ENCODE results near the gene ATP8B4.

ATP8B4 gene

DNA sequence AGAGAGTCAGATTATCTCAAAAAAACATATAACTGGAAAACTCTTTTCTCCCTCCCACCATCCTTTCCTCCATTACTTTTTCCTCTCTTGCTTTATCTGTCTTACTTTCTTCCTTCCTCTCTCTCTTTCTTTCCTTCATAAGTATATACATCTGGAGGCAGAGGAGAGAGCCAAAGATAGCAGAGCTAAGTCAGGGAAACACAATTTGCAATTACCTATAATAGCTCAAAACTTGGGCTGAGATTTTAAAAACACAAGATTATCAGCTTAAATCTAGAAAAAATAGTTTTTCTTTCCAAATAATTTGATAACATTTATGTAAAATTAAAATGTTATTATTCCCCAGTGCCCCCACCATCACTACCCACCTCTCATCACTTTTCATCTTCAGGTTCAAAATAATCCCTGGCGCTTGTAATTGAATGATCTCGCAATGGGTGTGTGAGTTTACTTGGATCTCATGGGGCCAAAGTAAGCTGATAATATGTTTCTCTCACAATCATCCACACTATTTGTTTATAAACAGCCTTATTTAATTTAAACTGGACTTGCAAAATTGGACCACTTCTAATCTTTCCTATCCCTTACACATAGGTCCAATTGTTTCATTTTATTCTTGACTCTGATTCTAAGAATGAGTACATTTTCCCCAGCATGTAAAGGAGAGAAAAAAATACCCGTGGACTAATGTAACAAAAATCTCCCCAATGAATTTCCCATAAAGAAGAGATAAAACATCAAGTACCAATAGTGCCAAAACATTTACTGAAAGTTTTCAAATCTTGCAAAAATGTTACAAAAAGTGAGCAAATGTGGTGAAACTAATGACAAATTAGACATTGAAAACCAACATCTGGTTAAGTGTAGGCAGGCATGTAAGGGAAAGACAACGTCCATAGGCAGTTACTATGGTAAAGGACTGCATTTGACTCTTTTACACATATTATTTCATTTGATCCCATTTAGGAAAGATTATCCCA lies 261.2 kb downstream of the ATP8B4 start:
- DNase-seq (ENCODE audit: low read depth in 2 of 2) = no peak

DNA sequence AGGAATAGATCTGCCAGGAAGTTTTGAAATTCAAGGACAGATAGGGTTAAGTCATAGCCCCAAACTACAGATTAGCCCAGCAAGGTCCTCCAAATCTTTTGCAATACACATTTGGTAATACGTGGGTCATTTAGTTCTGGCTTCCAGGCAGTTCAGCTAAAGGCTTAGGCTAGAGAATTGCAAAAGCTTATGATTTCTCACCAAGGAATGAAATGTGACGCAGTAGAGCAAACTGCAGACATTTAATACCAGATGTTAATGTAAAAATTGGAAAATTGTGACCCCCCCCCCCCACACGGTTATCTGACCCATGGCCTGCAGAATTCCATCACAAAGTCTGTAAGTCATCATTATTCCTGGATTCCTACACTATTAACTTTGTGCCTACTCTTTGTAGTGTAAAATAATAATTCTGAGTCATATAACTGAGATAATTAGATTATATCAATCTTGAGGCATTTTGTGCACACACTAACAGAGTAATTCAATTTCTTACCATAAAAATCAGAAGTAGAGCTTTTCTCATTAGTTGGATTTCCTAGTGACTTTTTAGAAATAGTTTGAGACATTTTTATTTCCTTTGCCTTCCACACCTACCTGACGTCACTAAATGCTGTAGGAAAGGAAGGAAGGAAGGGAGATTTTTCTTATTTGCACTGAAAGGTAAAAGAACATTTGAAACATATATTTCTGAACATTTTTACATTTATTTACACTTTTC lies 263.0 kb downstream of the ATP8B4 start:
- DNase-seq (ENCODE audit: low read depth in 2 of 2) = peak; percentile 99

DNA sequence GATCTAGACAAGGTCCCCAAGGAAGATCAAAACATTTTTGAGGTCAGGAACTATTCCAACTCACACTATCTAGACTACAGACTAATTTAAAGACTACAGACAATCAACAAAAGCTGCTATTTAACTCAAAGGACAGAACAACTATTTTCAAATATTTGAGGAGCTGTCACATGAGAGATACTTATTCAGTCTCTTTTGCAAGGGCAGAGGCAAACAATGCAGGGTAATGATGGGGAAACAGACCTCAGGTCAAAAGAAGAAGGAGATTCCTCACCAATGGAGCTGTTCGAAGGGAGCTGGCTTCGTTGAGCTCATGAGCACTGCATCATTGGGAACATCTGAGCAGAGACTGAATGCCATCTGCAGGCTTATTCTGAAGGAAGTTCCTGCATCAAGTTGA lies 266.3 kb downstream of the ATP8B4 start:
- no peak for DNase-seq (ENCODE audit: low read depth in 2 of 2)

DNA sequence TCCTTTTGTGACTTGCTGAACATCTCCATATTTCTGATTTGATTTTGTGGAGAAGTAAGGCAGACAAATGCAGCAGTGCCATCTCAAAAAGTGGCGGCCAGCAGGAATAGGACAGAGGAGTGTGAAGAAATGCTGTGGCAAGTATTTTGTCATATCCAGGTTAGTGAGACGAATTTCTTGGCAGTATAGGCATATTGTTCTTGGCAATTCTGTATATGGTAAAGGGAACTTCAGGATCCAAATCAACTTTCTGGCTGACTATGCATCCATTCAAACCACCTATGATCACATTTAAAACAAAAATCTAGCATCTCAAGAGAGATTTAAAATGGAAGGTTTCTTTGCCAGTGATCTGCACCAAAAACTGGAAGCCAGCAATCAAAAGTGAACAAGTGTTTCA lies 270.2 kb downstream of the ATP8B4 start:
- no peak for DNase-seq (ENCODE audit: low read depth in 2 of 2)

DNA sequence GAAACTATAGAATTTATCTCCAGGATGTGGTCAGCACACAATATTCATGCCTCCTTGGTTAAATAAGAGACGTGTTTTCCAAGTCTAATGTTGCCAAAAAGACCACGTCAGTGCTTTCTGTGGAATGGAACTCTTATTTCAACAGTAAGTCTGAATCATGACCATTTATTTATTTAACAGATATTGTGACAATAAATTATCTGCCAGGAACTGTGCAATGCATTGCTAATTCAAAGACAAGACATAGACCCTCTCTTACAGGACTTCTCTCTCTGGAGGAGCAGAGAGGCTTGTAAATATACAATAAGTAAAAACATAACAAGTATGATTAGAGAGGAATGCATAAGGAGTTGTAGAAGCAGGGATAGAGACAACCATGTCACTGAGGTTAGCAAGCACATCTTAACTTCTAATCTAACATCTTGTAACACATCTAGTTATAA lies 270.7 kb downstream of the ATP8B4 start:
- DNase-seq (ENCODE audit: low read depth in 2 of 2) = peak; percentile 99

DNA sequence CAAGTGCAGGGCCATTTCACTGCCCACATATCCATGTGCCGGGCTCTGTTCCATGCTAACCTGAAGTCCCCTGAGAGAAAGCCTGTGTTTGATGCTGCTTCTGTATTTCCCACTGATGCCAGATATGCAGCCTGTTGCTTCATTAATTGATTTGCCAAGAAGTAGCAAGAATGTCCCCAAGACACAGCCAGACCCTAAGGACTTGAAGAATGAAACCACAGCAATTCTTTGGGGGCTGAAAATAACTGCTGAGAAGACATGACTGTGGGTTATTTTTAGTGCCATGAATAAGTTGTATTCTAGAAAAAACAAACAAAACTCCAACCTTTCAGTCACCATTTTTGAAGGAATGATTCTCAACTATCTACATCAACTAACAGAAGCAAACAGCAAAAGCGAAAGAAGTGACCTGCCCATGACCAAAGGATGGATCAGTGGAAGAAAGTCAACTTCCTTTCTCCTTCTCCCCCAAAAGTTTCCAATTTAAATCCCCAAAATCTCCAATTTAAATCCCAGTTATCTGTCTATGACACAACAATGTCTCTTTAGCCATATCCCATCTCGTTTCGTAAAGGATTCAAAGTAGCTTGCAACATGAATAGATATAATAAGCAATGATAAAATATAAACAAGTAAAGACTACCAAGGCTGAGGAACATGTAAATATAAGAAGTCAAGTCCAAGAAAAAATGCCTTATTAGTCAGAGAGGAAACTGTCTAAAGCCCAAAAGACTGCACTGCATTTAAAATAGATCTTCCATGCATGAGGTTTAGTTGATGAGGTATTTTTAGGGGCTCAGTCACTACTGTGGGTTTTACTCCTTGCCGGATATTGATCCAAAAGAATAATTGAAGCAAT lies 271.4 kb downstream of the ATP8B4 start:
- no peak for DNase-seq (ENCODE audit: low read depth in 2 of 2)

DNA sequence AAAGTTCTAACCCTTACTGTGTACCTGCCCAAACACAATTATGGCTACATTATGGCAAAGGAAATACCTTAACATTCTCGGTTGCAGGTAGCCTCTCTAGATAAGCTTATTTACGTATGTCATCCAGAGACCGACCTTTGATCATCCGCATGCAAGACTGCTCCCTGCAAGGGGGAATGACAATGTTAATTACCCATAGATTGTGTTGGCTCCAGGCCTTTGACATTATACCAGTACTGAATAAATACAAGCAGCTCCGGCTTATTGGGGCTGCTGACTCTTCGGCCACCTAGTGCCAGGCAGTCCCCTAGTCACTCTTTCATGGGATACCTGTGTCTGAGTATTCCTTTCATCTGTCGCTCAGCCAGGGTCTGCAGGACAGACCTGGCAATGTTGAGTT lies 274.6 kb downstream of the ATP8B4 start:
- no peak for DNase-seq (ENCODE audit: low read depth in 2 of 2)

DNA sequence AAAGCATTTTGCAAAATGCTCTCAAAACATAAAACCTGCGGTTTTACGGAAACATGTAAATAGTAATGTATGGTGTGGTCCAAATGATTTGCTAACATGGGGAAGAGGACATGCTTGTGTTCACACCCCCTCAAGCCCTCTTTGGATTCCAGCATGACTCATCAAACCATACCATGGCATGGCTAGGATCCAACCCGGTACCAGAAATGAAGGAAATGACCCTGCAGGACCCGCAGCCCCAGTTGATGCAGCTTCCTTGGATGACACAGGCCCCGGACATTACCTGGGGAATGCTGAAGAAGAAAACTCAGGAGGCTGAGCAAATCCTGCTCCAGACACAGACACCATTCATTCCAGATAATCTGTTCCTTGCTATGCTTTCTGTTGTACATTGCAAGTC lies 275.3 kb downstream of the ATP8B4 start:
- no peak for DNase-seq (ENCODE audit: low read depth in 2 of 2)

- DNase-seq (ENCODE audit: low read depth in 2 of 2) = no peak
Observed at GRCh38 chr15:49842031-49842730, 276.9 kb downstream of the ATP8B4 start.

DNA sequence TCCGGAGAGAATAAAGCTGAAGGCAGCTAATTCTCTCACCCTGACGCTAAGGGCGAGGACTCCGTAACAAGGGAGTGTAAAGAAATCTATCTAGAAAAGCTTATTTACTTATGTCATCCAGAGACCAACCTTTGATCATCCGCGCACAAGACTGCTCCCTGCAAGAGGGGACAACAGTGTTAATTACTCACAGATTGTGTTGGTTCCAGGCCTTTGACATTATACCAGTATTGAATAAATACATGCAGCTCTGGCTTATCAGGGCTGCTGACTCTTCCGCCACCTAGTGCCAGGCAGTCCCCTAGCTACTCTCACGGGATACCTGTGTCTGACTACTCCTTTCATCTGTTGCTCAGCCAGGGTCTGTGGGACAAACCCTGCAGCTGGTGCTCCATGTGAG lies 286.5 kb downstream of the ATP8B4 start:
- no peak for DNase-seq (ENCODE audit: low read depth in 2 of 2)

DNA sequence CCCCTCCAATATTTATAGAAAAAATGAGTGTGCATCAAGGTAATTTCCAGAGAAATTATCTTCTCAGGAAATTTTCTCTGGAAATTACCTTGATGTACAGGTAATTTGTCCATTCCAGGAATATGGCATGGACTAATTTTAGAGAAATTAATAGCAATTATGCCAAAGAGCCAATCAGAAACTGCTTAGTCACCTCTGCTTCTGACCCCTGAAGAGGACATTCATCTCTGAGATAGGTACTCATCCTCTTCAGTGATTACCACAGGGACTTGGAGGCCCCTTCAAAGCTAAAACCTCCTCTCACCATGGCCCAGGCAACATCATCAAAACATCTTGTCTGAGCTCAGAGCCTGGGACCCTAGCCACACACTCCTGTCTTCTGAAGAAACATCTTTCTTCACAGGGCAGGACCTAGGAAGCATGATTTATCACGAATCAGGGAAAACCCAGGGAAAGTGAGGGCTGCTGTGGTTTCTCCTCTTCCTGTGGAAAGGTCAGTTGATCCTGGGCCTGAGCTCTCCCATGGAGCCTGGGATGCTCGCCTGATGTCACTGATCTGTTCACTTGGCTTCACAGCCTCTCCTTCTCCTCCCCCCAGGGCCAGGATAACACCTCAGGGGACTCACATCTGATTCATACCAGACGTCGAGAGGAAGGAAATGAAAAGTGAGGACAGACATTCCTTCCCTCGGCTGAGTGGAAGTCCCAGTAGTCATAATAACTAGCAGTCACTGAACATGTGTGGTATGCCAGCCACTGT lies 287.6 kb downstream of the ATP8B4 start:
- DNase-seq (ENCODE audit: low read depth in 2 of 2) = peak; percentile 94

GRCh38 chr15:49830391-49830790 lies 288.6 kb downstream of the ATP8B4 start:
- peak; percentile 77 for DNase-seq (ENCODE audit: low read depth in 2 of 2)

- DNase-seq (ENCODE audit: low read depth in 2 of 2) = no peak
Observed at GRCh38 chr15:49827311-49827710, 291.7 kb downstream of the ATP8B4 start.

DNA sequence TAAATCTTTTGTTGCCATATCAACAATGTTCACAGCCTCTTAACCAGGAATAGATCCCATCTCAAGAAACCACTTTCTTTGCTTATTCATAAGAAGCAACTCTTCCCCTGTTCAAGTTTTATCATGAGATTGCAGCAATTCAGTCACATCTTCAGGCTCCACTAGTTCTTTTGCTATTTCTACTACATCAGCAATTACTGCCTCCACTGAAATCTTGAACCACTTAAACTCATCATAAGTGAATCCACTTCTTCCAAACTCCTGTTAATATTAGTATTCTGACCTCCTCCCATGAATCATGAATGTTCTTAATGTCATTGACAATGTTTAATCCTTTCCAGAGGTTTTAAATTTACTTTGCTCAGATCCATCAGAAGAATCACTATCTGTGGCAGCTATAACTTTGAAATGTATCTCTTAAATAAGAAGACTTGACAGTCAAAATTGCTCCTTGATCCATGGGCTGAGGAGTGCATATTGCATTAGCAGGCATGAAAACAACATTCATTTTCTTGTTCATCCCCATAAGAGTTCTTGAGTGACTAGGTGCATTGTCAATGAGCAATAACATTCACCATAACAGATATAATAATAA lies 292.3 kb downstream of the ATP8B4 start:
- DNase-seq (ENCODE audit: low read depth in 2 of 2) = peak in 1 of 2 experiments; percentile 50

- no peak for DNase-seq (ENCODE audit: low read depth in 2 of 2)
Observed at GRCh38 chr15:49824775-49825099, 294.3 kb downstream of the ATP8B4 start.

DNA sequence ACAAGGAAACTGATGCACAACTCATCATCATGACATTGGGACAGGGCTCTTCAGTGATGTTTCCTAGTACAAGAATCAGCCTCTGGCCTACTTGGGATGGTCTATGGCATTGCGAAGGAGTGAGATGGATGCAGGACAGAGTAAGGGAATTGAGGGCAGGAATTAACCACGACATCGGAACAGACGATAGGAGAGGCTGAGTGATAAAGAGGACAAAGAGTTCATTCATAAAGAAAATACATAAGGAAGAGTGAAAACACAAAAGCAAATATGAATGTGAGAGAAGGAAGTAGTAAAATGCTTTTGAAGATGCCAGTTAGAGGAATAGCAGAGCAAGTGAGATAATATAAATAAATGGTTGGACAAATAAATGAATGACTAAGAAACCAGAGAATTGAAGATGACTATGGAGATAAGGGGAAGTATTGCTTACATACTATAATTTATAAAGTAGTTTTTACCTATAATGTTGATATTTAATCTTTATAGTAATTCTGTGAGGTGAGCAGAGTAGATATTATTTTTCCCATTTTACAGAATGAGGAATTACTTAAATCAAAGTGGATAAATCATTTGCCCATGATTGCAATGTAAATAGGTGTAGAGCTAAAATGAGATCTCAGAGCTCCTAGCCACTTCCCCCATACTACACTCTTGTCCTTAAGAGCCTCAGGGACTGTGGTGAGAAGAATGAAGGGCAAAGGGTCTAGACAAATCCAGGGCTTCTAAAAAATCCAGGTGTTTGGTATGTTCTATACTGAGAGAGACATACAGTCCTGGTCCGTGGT lies 294.9 kb downstream of the ATP8B4 start:
- no peak for DNase-seq (ENCODE audit: low read depth in 2 of 2)

GRCh38 chr15:49817100-49817499 lies 301.9 kb downstream of the ATP8B4 start:
- DNase-seq (ENCODE audit: low read depth in 2 of 2) = no peak

GRCh38 chr15:49815950-49816349 lies 303.1 kb downstream of the ATP8B4 start:
- DNase-seq (ENCODE audit: low read depth in 2 of 2) = peak; percentile 98

DNA sequence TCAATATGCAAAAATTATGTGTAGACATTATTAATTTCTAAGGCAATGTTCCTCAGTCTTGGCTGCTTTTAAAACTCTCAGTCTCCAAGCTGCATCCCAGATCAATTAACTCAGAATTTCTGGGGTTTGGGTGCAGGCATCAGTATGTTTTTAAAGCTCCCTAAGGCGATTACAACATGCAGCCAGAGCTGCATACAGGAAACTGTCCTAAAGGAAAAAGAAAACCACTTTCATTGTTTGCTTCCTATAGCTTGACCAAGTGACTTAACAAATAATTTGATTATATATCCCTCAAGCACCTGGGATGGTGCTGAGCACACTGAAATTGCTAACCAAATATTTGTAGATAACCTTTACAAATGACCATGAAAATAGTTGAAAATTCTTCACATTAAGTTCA lies 303.5 kb downstream of the ATP8B4 start:
- peak in 1 of 2 experiments; percentile 60 for DNase-seq (ENCODE audit: low read depth in 2 of 2)
